NCI-H2196 (cell line): ENCODE results near the gene LTF.

ENCODE experiments used
- DNase-seq: peaks from one replicate; lab custom pipeline; 2025; ENCODE audit not compliant: unreplicated experiment; lab: John Stamatoyannopoulos, UW

The LTF gene

DNA sequence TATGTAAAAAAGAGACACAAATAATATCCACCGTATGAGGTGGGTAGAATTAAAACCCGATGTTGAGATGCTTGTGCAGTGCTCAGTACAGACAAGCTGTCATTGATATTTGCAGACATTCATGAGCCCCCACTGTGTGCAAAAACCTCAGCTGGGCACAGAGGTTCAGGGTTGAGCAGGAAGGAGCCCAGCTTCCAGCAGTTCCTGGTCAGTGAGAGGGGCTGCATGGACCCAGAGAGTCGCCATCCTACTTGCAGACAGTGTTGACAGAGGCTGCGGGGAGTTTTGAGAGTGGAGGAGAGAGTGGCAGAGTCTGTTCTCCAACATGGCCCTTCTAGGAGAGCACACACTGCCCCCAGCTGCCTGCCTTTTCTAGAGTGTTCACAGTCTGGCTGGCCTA is 6.1 kb upstream of the LTF start:
- DNase-seq = no peak

DNA sequence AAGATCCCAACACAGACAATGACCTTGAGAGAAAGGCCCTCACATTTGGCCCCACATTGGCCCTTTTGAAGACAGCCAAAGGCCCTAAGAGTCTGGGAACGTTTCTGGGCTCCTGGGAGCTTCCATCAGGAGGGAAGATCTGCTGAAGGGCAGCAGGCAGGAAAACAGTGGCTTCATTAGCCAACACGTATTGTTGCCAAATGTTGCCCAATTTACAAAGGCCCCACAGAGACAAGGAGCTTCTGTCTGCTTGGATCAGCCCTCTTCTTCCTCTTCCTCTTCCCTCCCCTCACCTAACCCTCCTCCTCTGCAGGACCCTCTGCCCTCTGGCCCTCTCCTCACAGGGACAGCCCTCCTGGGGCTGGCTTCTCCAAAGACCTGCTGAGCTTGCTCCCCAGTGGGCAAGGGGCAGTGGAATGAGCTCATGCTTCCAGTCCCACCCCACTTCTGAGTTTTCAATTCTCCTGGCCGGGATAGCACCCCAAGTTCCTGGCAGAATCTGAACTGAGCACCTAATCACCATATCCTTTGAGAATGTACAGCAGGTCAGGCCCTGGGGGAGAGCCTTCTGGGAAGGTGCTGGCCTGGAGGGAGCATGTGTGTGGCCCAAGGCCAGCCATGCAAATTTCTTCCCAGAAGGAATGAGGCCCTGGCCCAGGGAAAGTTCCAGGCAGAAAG is 5.1 kb upstream of the LTF start:
- DNase-seq = no peak

DNA sequence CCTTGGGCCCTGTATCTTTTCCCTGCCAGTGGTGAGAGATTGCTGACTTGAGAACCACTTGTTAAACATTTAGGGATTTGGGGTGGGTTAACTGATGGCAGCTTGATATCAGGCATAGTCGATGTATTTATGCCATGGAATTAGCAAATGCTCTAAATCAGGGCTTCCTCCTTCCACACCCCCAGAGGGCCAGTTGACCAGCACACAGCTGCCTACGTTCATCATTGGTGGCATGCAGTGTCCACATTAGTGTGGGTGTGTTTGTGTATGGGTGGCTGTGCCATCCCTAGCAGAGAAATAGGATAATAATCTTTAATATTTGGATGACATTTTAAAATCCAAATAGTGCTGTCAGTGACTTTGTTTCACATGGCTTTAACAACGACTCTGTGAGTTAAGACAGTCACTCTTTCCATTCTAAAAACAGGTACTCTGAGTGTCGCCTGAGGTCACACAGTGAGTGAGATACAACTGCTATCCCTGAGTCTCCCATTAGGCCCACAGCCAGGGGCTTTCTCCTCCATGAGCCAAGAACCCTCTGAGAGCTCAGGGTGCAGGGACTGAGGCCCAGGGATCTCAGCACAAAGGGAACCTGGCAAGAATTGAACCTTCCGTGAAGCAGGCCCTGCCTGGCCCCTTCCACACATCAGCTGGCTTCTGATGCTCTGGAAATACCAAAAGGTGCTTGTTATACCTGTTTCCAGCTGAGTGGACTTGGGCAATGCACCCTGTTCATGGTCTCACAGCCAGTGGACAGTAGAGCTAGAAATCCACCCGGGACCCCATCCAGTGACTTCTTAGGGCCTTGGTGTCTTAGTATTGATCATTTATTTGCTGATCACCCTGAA is 4.3 kb upstream of the LTF start:
- no peak for DNase-seq

DNA sequence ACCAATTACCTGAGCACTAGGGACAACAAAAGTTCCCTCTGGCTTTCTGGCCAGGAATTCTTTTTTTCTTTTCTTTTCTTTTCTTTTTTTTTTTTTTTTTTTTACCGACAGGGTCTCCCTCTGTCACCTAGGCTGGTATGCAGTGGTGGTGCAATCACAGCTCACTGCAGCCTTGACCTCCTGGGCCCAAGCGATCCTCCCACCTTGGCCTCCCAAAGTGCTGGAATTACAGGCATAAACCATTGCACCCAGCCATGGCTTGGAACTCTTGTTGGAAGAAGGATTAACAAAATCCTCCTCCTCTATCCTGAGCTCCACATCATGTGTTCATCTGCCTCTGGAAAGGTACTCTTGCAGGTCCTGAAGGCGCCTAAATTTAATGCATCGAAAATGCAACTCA is 2.9 kb upstream of the LTF start:
- DNase-seq = no peak

DNA sequence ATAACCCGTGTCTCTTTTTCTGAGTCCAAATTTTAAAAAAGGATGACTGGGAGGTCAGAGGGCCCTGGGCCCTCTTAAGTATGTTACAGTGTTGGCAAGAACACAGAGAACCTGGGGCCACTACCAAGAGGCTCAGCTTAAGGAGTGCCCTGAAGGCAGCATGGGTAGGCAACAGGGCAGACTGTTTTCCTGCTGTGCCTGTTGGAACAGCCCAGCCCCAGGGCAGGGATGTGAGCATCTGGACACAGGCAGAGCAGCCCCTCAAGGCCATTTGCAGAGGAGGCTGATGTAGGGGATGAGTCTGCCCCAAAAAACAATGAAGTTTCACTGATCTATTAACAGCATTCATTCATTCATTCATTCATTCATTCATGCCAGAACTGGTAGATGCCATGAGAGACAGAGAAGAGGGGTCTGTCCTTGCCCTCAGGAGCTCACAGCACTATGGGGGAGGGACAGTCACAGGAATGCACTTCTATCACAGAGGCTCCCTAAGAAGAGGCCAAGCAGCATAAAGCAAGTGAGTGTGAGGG is 2.2 kb upstream of the LTF start:
- DNase-seq = no peak

DNA sequence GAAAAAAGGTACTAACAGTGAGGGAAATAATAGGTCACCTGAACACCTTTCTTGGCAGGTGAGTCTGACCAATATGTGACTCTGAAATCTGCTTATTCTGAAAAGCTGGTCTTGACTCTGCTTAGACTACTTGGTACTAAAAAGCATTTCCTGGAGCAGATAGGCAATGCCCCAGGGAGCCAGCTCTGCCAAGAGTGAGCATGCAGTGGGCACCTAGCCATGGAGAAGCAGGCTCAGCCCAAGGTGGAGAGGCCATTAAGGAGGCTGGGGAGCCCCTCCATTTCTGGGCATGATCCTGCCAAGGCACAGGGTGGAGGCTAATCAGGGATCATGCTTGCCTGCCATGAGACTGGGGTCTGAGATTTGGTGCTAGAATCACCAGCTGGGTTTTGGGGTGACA is 1.6 kb upstream of the LTF start:
- no peak for DNase-seq

DNA sequence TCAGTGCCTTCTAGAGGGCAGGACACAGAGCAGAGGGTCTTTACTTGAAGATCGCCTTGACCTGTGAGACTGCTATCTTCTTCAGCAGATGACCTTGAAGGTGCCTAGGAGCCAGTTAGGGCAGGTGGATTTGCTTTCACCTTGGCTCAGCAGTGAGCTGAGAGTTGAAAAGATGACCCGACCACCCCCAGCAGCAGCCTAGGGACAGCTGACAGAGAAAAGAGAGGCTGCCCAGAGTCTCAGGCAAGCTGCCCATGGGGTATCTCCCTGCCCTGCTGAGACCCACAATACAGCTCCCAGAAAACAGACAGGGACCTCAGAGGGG is 453 bp upstream of the LTF start:
- no peak for DNase-seq

DNA sequence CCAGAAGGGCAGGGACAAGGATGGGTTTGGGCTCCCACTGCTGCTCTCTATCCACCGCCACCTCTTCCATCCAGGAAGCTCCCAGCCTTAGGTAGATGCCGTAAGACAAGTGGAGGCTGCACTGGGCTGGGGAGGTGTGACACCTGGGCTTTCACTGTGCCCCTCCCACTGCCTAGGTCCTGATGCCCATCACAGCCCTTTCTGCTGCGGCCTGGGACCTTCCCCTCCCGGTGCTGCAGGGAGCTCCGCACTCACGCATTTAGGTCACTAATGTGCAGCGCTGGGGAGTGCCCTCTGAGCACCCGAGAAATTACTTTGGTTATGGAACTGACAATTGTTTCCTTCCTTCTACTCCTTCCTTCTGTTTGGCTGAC is 850 bp downstream of the LTF start:
- no peak for DNase-seq

DNA sequence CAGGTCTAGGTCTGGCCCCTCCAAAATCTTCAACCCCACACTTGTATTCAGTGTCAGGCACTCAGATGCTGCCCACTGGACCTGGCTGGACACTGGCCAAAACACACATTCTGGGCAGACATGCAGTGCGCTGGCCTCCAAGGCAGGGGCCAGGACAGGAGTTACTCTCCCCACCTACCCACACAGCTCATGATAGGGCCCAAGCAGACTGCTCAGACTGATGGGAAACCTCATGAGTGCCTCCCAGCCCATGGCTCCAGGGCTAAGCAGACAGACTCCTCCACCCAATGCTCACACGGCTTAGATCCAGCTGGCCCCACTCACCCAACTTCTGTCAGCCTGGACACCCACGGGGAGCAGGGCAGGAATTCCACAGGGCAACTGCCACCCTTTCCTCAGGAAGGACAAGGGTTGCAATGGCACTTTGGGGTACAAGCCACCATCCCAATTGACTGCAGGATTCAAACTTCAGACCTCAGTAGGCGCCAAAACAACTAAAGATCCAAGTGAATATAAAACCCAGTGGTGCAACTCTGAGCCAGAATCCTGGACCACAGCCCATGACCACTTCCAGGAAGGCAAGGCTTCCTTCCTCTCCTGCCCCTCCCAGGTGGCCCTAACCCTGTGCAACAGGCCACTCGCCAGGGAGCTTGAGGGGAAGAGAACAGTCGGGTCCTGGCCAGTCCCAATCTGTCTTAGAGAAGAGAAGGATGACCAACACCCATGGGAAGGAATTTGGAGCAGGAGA is 1.4 kb downstream of the LTF start:
- no peak for DNase-seq

DNA sequence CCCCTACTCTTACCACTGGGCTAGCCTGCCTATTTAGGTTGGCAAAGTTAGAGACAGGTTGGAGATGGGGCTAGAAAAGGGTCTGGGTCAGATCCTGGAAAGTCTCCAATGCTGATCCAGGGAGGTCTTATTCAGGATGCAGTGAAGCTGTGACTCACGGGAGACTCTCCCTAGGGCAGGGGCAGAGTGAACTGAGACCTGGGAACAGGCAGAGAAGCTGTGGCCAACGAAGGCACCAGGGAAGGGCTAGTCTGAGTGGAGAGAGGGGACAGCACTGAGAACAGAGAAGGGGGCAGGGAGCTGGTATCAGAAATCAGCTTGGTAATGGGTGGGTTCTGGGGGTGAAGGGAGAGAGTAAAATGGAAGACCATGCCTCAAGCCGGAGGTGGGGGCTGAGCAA is 2.2 kb downstream of the LTF start:
- no peak for DNase-seq

DNA sequence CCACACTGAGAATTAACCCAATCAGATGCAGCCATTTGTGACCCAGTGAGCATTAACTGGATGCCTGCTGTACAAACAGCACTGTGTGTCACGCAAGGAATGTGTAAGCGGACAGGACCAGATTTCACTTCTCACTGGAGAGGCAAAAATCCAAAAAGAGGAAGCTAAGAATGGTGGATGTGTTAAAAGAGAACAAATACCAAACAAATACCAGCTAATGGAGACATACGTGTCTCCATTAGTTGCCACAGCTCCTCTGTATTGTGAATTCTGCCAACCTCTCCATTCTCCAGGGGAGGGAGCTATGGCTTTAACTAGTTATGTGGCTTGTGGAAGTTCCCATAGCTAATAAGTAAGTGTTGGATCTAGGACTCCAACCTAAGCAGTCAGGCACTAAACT is 2.6 kb downstream of the LTF start:
- no peak for DNase-seq

DNA sequence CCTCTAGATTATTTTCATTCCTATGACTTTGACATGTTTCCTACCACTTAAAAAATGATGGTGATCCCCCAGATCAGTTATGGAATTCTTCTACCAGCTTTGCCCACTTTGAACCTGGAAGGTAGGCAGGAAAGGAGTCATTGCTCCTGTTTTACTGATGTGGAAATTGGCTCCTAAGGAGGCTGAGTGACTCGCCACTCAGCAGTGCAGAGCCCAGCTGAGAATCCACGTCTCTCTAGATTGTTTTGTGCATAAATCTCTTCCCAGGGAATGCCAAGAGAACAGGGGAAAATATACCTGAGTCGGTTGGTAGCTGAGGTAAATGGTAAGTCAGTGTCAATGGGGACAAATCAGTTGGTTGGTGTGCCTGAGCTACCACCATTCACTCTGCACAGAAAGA is 4.7 kb downstream of the LTF start:
- no peak for DNase-seq

DNA sequence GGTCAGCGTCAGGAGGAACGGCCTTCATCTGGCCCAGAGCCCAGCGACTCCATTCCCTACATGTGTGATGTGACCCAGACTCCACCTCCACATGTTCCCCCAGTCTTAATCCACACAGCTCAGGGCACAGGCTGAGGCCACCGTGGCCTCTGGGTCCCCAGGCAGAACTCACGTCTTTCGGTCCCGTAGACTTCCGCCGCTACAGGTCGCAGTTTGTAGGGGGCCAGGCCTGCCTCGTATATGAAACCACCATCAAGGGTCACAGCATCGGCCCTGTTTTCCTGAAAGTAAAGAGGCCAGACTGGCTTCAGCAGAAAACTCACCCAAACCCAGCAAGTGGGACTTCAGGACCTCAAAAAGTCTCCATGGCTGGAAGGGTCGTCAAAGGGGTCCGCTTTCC is 8.6 kb downstream of the LTF start:
- no peak for DNase-seq

DNA sequence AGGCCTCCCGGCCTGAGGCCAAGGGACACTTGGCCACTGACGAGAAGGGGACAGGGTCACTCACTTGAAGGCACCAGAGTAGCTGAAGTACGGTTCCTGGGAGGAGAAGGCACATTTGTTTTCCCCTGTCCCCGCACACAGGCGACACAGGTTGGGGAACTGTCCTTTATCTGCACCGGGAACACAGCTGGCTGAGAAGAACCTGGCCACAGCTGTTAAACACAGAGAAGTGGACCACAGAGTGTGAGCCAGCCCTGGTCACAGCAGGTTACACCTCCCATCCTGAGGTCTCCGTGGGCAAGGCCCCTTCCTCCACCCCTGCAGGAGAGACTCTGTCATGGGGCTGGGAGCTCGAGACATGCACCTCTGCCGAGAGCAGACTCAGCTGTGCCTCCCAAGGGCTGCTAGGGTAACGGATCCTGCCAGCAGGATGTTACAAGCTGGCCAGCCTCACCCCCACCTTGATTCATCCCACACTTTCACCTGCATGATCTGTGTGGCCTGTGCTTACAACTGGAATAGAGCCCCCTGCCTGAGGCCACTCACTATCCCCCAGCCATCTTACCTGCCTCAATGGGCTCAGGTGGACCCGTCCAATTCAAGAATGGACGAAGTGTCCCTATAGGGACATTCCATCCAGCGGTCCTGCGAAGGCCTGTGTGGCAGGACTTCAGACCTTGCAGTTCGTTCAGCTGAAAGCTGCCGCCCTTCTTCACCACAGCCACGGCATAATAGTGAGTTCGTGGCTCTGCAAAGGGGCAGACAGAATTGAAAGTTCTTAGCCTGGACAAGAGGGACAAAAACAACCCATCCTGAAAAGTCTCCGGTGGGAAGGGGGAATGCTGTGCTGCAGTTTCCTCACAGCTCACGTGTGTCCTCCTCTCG is 9.2 kb downstream of the LTF start:
- DNase-seq = no peak

DNA sequence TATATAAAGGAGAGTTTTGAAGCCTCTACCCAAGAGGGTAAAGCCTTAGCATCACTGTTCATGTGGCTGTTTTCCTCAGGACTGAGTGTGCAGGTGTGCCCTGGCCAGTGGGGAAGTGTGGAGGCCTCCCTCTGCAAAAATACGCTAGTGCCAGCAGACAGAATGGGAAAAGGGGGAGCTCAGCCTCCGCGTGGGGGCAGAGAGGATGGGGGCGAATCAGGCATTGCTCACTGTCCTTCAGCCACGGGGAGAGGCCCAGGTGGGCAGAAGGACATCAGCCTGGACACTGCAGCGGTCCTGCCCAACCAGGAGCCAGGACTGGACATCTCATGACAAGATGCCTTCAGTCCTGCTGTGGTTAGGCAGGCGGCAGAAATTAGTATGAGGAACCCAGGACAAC is 10.1 kb downstream of the LTF start:
- no peak for DNase-seq

DNA sequence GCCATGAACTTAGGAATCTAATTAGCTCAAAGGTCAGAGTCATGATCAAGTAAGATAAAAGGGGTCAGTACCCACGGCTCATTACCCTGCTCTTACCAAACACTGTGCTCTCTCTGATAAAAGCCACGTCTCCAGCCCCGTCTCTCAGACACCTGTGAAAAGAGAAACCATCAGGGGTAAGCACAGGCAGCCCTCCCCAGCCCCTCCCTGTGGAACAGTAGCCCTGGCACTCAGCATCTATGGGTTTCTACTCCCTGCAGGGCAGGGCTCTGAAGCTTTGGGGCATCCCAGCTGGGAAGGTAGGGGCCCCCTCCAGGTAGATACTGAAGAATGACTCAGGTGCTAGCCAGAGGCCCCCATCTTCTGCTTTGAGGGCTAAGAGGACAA is 10.5 kb downstream of the LTF start:
- DNase-seq = no peak

DNA sequence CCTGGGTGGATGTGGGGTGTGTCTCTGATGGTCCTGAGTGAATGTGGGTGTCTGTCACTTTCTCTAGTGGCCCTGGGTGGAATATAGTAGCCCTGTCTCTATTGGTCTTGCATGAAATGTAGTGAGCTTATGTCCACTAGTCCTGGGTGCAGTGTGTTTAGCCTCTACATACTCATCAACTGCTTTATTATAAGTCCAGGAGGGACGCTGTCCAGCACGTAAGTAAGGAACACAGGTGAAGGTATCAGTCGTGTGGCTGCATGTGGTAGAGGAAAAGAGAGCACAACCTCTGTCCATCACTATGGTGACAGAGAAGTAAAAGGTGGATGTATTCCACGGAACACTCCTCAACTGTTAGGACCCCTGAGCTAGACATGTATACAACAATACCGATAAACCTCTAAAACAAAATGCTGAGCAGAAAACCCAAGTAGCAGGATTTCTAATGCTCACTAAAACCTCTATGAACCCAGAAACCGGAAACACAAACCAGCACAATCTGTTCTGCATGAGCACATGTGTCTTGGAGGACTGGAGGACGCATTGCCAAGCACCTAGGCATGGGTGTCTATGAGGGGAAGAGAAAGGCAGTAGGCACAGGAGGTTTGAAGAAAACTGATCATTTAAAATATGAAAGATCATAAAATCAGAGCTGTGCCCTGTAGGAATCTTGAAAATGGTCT is 11.0 kb downstream of the LTF start:
- DNase-seq = no peak

DNA sequence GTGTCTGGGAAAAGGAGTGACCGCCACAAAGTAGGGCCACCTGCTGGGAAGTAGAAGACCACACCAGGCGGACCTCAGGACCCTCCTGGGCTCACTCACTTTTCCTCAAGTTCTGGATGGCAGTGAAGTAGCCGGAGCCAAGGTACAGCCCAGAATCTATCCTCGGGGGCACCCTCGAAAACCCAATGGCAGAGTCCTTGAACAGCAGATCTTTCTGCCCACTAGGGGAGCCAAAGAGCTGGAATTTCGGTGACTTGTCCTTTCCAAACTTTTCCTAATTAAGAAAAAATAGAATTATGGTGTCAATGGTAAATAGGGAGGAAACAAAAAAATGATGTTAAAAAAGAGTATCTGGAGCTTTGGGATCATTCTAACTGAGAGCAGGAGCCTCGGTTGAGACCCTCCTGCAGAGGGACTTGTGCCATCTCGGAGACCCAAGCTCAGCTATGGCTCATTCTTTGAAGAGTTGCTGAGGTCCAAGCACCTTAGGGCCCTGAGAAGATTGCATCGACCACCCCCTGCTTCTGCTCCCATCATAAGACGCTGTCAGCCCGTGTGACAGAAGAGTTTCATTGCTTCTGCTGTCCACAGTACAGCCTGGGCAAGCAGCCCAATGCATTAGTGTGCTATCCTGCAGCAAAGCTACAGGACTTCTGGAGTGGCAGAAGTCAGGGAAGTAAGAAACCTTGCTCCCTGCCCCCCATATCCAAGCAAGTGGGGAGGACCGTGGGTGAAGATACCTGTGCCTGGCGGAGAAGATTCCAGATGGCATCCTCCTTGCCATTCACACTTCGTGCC is 14.8 kb downstream of the LTF start:
- DNase-seq = no peak

DNA sequence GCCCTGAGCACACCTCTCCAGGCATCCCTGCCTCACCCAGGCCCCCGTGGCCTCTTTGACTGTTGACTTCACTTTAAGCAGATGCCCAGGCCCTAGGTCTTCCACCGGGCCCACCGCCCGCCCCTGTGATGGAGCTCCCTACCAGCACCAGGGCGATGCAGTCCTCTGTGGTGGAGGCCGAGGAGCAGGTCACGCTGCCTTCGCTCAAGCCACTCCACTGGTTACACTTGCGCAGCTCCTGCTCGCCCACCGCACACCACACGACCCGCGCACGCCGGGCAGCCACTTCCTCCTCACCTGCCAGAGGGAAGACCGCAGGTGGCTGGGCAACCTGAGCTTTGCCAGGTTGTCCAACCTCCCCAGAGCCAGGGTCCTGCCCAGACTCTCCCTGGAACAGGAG is 16.0 kb downstream of the LTF start:
- no peak for DNase-seq
